Type B pancreatic cell (in vitro differentiated cells): Measurements from ENCODE around the gene LTBP1. TPM values are rescaled to one million over a fixed set of nuclear protein-coding genes. Genes with fewer than 3 reads are reported as not detected.

Experiments used
- DNase-seq: peaks from one replicate; pipeline ENCODE4 v3.0.0; 2021; ENCODE audit warnings: mixed read lengths; ENCODE audit not compliant: unreplicated experiment; ENCODE audit errors: extremely low spot score
- H3K27ac Mint-ChIP-seq: 2 replicates; pipeline ENCODE4 v1.8.0; 2021; ENCODE audit warnings: mild to moderate bottlenecking, mixed read lengths
- H3K27me3 Mint-ChIP-seq: 2 replicates; pipeline ENCODE4 v1.8.0; 2021; ENCODE audit warnings: mixed read lengths
- H3K36me3 Mint-ChIP-seq: 2 replicates; pipeline ENCODE4 v1.8.0; 2021; ENCODE audit warnings: mixed read lengths
- H3K4me1 Mint-ChIP-seq: one replicate; pipeline ENCODE4 v1.8.0; 2021; ENCODE audit warnings: mixed read lengths; ENCODE audit not compliant: unreplicated experiment
- H3K4me3 Mint-ChIP-seq: 2 replicates; pipeline ENCODE4 v1.8.0; 2021; ENCODE audit warnings: mild to moderate bottlenecking, mixed read lengths
- H3K9me3 Mint-ChIP-seq: 2 replicates; pipeline ENCODE4 v1.8.0; 2021; ENCODE audit warnings: mixed read lengths
- total RNA-seq: library from RNA; stranded (reverse); gene quantifications from 2 replicates; pipeline ENCODE4 v1.2.1, GENCODE V29; 2021; ENCODE audit warnings: low replicate concordance
- TF ChIP-seq, protein P1 (sequence below): fragments of 200-600 bp; sonication (generic); conservative IDR thresholded peaks from 2 replicates; pipeline ENCODE4 v1.5.0; 2021; ENCODE audit warnings: antibody characterized with exemption, mild to moderate bottlenecking

LTBP1 gene
- total RNA-seq, 1 donor from 2014 or later: 53.3 TPM

DNA sequence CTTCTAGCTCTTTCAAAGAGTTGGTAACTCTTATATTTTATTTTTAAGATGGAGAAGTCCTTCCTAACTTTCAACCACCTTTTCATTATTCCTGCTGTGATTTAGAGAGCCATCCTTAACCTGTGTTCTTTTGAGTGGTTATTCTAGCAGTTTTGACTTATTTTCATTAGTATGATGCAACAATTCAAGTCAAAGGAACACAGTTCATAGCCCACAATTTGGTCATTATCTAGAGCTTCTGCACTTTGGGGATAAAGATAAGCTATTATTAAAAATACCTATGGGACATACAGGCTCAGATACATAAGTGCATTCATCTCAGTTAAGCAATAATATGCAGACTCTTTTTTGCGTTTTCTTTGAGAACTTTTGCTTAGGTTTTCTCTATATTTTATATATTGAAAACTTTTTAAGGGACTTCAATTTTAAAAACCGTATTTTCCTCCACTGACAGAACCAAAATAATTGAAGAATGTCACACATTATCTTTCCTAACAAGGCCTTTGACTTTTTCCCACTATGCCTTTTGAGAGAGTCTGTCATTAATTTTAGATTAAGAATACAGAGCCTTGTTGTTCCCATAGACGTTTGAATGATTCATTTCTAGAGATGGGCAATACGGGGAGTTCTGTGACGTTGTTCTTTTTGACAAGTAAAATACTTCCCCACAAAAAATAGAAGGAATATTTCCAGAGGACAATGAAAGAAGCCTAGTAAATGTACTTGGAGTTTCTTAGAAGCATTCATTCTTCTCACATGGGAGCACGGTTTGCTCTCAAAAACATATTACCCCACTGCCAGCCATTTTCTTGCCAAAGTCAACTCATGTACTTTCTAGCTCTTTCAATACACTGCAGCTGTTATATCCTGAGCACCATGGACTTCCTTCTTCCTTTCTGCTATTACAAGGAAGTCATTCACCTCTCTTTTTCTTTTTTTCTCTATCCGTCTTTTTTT lies 486.8 kb downstream of the LTBP1 start:
- TF ChIP-seq, protein P1, sequence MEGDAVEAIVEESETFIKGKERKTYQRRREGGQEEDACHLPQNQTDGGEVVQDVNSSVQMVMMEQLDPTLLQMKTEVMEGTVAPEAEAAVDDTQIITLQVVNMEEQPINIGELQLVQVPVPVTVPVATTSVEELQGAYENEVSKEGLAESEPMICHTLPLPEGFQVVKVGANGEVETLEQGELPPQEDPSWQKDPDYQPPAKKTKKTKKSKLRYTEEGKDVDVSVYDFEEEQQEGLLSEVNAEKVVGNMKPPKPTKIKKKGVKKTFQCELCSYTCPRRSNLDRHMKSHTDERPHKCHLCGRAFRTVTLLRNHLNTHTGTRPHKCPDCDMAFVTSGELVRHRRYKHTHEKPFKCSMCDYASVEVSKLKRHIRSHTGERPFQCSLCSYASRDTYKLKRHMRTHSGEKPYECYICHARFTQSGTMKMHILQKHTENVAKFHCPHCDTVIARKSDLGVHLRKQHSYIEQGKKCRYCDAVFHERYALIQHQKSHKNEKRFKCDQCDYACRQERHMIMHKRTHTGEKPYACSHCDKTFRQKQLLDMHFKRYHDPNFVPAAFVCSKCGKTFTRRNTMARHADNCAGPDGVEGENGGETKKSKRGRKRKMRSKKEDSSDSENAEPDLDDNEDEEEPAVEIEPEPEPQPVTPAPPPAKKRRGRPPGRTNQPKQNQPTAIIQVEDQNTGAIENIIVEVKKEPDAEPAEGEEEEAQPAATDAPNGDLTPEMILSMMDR: no peak

DNA sequence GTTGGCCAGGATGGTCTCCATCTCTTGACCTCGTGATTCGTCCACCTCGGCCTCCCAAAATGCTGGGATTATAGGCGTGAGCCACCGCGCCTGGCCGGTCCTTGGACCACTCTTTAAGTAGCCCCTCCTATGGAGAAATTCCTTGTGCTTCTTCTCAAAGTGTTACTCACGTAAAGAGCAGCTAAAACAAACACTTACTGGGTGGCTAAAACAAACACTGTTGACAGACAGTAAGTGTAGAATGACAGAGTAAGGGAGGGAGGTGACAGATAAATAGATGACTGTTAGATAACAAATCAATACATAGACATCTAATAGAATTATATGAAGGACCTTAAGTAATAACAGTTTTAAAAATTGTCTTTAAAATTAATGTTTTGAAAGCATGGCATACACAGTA lies 488.8 kb downstream of the LTBP1 start:
- Mint-ChIP-seq H3K27ac (no peak overlapping the region), H3K4me1 (no peaks in the 10 kb centered on the region), H3K4me3 (no peak overlapping the region), H3K27me3 (peaks cover 6% of the 10 kb centered on the region), H3K36me3 (no peaks in the 10 kb centered on the region), H3K9me3 (no peaks in the 10 kb centered on the region)
- TF ChIP-seq, protein P1: no peak
- no peak for DNase-seq

More for the DNA sequence above, 486.8 kb downstream of the LTBP1 start:
- no peaks in the 10 kb centered on the region for H3K9me3 Mint-ChIP-seq
- H3K27me3 Mint-ChIP-seq: no peaks in the 10 kb centered on the region
- no peak overlapping the region for H3K4me3 Mint-ChIP-seq
- H3K4me1 Mint-ChIP-seq: no peaks in the 10 kb centered on the region
- no peaks in the 10 kb centered on the region for H3K36me3 Mint-ChIP-seq
- no peak overlapping the region for H3K27ac Mint-ChIP-seq
- DNase-seq: no peak

DNA sequence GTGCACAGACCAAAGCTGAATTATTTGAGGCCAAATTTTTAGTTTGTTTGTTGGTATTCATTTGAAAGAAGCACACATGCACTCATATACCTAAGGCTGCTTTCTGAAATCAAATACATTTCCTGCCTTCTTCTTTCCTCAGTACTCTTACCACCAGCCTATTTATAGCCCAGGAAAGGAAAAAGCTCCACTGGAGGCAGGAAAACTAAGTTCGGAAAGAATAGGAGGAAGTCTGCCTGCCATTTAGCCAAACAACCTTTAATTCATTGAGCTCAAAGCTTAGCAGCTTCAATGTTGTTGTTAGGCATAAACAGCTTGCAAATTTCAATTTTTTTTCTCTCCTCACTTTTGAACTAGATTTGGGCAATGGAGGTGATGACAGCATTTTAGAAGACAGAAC lies 489.3 kb downstream of the LTBP1 start:
- Mint-ChIP-seq H3K9me3 (no peaks in the 10 kb centered on the region), H3K36me3 (no peaks in the 10 kb centered on the region)

DNA sequence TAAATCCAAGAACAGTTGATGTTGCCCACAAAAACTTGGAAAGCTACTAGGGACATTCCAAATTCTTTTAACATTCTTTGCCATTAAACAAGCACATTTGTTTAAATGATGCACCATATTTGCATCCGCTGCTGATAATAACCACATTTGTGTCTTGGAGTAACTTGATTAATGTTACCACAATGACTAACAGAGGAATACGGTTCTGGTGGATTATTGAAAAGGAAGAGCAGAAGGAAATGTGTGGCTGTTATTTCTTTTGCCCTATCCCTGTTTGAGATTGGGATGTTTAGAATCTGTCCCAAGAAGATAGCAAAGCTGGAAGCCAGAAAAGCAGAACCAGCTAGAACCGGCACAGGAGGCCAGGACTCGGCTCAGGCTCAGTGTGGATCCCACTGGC lies 490.5 kb downstream of the LTBP1 start:
- no peaks in the 10 kb centered on the region for H3K4me1 Mint-ChIP-seq
- H3K4me3 Mint-ChIP-seq: no peak overlapping the region
- H3K27ac Mint-ChIP-seq: no peak overlapping the region
- TF ChIP-seq, protein P1: no peak
- DNase-seq: no peak
- peaks cover 6% of the 10 kb centered on the region for H3K27me3 Mint-ChIP-seq
- H3K36me3 Mint-ChIP-seq: no peaks in the 10 kb centered on the region
- H3K9me3 Mint-ChIP-seq: no peaks in the 10 kb centered on the region

More for the DNA sequence above, 489.3 kb downstream of the LTBP1 start:
- Mint-ChIP-seq H3K4me1 (no peaks in the 10 kb centered on the region), H3K27me3 (peaks cover 6% of the 10 kb centered on the region), H3K4me3 (no peak overlapping the region), H3K27ac (no peak overlapping the region)
- no peak for DNase-seq
- TF ChIP-seq, protein P1: no peak

DNA sequence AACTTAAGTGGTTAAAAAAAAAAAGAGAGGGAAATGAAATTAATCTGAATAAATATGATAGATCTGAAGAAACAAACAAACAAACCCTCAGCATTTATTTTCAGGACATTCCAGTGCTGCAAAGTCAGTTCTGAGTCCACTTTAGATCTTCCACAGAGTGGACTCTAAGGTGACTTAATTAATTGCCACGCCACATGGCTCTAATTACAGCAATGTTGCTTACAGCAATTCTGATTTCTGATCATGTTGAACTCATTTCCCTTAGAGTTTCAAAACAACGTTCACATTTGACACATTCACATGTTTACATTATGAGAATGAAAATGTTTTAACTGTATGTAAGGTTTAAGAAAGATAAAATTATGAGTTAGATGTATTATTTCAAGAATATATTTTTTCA lies 491.1 kb downstream of the LTBP1 start:
- Mint-ChIP-seq H3K27ac (no peak overlapping the region), H3K9me3 (no peaks in the 10 kb centered on the region)

More for the DNA sequence above, 491.1 kb downstream of the LTBP1 start:
- no peak for DNase-seq
- H3K36me3 Mint-ChIP-seq: no peaks in the 10 kb centered on the region
- H3K4me3 Mint-ChIP-seq: no peak overlapping the region
- no peaks in the 10 kb centered on the region for H3K4me1 Mint-ChIP-seq
- peaks cover 6% of the 10 kb centered on the region for H3K27me3 Mint-ChIP-seq
- TF ChIP-seq, protein P1: no peak
